HPDE6-E6E7 (cell line): ENCODE measurements around the gene CDHR1.
"Not testable (repeated sequence)": the region's sequence is repeated elsewhere in the genome, so short reads cannot be mapped to it uniquely, and the experiment has no call there.

Source experiments
- DNase-seq: peaks from one replicate; pipeline ENCODE4 v3.0.0; 2011; ENCODE audit warnings: missing footprints; ENCODE audit errors: extremely low spot score

The CDHR1 gene

DNA sequence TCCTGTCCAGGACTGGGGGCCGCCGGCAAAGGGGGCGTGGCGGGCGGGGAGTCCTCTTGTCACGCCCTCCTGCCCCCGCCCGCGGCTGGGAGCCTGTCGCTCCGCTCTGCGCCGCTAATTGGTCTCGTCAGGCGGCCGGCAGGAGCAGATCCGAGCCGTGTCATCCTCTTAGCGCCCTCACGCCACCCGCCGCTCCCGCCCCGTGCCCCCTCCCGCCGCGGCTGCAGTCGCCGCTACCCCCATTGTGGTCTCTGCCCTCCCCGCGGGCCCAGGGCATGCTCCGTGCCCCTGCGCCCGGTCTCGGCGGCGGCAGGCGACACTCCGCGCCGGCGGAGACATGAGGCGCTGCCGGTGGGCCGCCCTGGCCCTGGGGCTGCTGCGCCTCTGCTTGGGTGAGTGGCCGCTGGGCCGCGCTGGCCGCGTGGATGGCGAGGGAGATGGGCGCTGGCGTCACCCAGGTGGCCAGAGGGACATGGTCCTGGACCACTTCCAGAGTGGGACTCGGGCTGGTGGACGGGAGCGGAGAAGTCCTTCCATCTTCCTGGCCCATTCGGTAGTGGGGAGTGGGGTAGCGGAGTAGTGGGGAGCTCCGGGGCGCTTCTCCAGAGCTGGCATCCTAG is at the start of gene CDHR1:
CDHR1 (plus strand) TSS at position 114 of the 620 bp plus-strand sequence; CDS start at position 338, 224 bp downstream.
- peak; percentile 55 for DNase-seq

DNA sequence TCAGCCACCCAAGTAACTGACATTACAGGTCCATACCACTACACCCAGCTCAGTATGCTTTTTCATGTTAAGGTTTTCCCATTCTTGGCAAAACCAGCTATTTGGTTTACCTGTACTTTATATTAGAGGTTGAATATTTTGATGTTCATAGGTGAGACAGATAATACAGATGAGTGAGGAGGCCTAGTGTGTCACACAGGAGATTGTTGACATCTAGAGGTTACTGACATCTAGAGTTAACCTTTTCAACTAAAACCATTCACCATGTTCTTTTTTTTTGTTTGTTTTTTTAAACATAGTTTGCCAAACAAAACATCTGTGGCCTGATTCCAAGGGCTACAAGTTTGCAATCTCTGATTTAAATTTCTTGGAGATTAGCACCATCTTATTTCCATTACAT is 47.0 kb upstream of the CDHR1 start:
- no peak for DNase-seq

DNA sequence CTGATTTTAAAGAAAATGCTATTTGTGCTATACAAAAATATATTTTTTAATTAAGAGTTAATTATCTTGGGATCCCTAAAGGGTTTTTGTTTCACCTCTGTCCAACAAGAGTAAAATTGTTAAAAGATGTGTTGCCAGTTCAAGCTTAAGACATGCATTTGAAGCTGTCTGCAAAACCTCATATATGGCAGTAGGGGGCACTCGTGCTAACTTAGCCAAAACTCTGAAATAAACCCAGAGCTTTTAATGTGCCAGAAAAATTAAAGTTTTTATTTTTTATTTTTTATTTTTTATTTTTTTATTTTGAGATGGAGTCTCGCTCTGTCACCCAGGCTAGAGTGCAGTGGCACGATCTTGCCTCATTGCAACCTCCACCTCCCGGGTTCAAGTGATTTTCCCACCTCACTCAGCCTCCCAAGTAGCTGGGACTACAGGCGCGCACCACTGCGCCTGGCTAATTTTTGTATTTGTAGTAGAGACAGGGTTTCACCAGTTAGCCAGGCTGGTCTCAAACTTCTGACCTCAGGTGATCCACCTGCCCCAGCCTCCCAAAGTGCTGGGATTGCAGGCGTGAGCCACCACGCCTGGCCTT is 46.2 kb upstream of the CDHR1 start:
- DNase-seq, result not testable (repeated sequence)

DNA sequence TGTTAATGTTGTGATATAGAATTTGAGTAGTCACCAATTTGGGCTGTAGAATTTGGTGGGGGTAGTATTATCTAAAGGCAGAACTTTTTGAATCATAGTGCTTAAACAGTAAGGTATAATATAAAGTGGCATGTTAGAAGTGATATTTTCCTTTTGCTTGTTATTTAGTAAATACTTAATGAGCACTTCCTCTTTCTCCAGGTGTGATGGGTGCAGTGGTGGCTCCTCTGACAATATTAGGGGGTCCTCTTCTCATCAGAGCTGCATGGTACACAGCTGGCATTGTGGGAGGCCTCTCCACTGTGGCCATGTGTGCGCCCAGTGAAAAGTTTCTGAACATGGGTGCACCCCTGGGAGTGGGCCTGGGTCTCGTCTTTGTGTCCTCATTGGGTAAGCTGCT is 44.5 kb upstream of the CDHR1 start:
- DNase-seq, result no peak

GRCh38 chr10:84152769-84153168 is 41.6 kb upstream of the CDHR1 start:
- no peak for DNase-seq

GRCh38 chr10:84155521-84155920 is 38.8 kb upstream of the CDHR1 start:
- DNase-seq, result no peak

GRCh38 chr10:84156009-84156408 is 38.3 kb upstream of the CDHR1 start:
- no peak for DNase-seq

- no peak for DNase-seq
These were observed 37.6 kb upstream of the CDHR1 start for GRCh38 chr10:84156768-84157167.

GRCh38 chr10:84158061-84158460 is 36.3 kb upstream of the CDHR1 start:
- no peak for DNase-seq

- no peak for DNase-seq
These were observed 35.8 kb upstream of the CDHR1 start for GRCh38 chr10:84158550-84158949.

- no peak for DNase-seq
These were observed 35.2 kb upstream of the CDHR1 start for GRCh38 chr10:84159076-84159685.

- DNase-seq, result no peak
These were observed 33.5 kb upstream of the CDHR1 start for GRCh38 chr10:84160663-84161362.

DNA sequence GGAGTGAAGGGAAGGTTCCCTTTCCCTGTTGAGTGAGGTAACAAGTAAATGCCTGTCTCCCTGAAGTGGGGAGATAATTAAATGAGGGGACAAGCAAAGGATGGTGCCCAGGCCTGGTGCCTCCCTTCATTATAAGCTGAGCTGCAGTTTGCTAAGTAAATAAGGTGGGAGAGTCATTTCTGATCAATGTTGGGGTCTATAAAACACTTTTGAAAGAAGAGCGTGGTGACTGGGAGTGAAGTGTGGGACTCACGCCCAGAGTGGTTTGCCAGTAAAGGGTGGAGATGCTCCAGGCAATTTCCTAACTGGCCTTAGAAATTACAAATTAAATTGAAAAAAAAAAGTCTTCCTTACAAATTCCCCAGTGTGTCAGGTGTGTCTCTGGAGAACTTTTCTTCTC is 30.3 kb upstream of the CDHR1 start:
- no peak for DNase-seq

DNA sequence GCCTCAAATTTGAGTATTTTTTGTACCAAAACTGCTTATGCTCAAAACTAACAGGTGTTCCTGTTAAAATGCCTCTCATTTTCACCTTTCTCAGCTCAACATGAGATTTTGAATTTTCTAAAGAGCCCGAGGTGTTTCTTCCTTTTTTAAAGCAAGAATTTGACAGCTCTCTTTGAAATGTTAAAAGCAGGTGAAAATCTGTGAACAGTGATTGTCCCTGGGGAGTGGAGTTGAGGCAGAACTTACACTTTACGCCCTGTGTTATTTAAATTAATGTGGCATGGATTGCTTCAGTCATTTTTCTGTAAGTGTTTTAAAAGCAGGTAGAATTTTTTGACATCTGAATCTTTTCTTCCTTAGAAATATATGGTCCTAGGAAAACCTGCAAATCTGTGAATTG is 29.9 kb upstream of the CDHR1 start:
- DNase-seq, result no peak

DNA sequence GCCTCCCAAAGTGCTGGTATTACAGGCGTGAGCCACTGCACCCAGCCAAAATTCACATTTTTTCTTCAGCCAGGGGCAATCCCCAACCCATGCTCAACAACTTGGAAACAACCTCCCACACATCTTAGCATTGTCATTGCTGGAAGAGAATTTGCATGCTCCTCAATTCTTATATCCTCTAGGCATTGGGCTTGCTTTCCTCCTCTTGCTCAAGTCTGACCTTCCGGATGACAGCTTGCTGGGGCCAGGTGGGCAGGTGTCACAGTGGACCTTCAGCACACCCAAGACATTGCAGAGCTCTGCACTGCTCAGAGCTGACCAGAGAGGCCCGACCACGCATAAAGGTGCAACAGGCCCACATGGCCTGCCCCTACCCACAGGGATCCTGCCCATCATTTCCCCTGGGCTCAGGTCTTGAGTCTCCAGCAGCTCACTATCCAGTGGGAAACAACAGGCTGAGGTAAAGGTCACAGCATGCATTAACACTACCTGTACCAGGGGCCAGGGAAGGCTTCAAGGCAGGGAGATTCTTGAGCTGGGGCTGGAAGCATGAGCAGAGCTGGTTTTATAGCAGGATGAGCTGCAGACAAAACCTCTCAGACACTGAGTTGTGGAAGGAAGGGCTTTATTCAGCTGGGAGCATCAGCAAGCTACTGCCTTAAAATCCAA is 27.6 kb upstream of the CDHR1 start:
- no peak for DNase-seq

DNA sequence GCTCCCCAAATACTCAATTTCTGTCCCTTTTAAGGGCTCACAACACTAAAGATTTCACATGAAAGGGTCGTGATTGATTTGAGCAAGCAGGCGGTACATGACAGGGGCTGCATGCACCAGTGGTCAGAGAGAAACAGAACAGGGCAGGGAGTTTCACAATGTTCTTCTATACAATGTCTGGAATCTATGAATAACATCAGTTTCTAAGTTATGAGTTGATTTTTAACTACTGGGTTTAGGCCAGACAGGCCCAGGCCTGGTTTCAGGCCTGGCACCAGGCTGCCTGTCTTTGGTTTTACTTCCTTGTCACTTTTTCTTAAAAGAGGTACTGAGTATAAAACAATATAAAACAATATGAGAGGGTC is 27.1 kb upstream of the CDHR1 start:
- DNase-seq, result not testable (repeated sequence)

DNA sequence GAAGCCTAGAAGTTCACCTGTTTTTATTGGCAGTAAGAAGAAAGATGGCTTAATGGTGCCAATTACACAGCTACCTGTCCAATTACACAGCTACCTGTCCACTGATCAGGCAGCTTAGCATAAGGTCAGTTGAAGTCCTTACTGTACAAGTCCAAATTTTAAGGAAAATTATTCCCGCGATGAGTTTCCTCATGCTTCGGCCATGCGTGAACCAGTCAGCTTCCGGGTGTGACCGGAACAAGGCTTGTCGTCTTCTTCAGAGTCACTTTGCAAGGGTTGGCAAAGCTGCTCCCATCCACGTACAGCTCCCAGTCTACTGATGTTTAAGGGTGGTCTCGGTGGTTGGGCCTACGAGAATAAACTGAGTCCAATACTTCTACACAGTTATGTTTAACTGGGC is 26.0 kb upstream of the CDHR1 start:
- DNase-seq, result not testable (repeated sequence)

DNA sequence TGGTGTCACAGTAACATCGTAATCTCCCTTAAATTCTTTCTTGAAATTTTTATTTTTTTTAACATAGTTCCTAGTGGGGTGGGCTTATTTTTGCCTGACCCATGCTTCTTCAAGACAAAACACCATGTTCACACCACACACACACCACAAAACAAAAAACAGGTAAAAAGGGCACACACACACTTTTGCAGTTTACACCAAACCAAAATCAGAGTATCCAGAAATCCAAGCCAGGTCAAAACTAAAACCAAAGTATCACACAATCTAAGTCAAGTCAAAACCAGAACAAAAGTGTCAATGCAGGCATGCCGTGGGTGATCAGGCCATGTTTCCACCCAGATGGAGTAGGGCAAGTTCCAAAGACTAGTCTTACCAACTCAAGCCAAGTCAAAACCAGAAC is 23.1 kb upstream of the CDHR1 start:
- DNase-seq, result not testable (repeated sequence)

GRCh38 chr10:84171700-84172466 is 22.5 kb upstream of the CDHR1 start:
- not testable (repeated sequence) for DNase-seq

GRCh38 chr10:84172467-84173356 is 21.6 kb upstream of the CDHR1 start:
- no peak for DNase-seq
